ENCODE results near the gene C17orf114.

The C17orf114 gene

DNA sequence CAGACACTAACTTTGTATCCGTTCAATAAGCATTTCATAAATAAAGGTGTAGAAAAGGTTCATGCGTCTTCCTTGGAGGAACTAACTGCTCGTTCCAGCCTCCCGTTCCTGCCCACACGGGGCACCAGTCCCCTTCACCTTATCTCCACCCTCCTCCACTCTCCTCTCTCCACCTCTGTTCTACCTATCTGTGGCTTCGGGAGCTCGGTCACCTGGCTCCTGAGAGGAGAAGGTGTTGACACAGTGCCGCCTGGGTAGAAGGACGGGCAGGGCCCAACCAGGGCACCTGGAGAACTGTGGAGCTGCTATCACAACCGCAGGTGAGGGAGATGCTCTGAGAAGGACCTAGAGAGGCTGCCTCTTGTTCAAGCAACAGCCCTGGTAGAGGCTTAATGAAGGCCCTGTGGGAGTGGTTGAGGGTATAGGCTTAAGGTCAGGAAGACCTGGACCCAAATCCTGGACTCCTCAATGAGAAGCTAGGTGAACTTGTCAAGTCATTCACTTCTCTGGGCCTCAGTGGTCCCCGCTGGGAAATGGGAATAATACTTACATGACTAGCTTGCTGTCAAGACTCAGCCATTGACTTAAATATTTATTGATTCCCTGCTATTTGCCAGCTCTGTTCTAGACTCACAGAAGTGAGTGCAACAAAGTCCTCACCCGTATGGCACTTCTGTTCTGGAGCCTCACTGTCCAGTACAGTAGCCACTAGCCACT, 21.4 kb upstream of the C17orf114 start:
- DNase-seq (ENCODE audit: low read depth in 2 of 2) = no peak

DNA sequence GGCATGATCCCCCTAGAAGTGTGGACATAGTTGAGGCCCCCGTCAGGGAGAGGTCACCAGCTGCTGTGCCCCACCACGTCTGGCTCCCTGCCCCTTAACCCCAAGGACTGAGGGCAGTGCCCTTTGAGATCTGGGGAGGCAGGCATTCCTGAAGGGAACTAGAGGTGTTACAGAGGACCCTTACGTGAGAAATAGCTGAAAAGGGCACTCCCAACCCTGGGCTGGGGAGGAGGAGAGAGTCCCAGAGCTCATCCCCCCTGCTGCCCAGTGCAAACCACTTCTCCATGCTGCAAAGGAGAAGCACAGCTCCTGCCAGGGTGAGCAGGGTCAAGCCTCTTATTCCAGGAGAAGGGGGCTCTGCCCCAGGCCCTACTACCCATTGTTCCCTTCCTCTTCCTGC, 20.7 kb upstream of the C17orf114 start:
- DNase-seq (ENCODE audit: low read depth in 2 of 2) = no peak

DNA sequence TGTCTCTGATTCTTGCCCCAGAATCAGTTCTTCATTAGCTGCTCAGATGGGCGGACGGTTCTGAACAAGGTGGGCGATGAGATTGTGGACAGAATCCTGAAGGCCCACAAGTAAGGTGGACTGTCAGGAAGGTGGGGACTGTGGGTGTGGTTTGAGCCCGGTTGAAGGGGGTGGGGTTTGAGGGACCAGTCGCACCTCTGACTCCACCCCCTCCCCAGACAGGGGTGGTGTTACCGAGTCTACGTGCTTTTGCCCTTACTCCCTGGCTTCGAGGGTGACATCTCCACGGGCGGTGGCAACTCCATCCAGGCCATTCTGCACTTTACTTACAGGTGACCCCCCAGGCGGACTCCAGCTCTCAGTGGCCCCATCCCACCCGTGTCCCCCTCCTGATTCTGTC, 16.1 kb upstream of the C17orf114 start:
- no peak for DNase-seq (ENCODE audit: low read depth in 2 of 2)

DNA sequence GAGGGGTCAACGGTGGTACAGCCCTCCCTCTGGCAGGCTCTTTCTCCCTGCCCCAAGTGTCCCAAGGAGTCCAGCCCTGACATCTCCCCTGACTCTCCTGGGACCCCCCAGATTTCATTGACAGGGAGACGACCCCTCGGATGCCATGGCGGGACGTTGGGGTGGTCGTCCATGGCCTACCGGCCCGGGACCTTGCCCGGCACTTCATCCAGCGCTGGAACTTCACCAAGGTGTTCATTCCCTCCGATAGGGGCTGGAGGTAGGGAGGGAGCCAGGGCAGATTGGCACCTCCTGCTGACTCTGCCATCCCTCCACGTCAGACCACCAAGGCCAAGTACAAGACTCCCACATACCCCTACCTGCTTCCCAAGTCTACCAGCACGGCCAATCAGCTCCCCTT, 14.7 kb upstream of the C17orf114 start:
- DNase-seq (ENCODE audit: low read depth in 2 of 2) = no peak

GRCh38 chr17:4815043-4815675, 13.0 kb upstream of the C17orf114 start:
- no peak for DNase-seq (ENCODE audit: low read depth in 2 of 2)

GRCh38 chr17:4812690-4813089, 10.6 kb upstream of the C17orf114 start:
- no peak for DNase-seq (ENCODE audit: low read depth in 2 of 2)

DNA sequence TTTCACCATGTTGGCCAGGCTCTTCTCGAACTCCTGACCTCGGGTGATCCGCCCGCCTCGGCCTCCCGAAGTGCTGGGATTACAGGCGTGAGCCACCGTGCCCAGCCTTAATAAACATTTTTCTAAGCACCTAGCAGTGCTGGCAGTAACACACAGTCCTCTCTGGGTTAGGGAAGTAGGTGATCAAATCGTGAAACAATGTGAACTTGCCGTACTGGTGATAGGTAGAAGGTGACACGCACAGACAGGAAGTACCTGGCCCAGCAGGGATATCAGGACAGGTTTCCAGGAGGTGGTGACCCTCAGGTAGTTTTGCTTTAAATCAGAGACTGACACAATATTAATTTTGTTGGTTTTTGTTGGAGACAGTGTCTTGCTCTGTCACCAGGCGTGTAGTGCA, 9.3 kb upstream of the C17orf114 start:
- no peak for DNase-seq (ENCODE audit: low read depth in 2 of 2)

GRCh38 chr17:4810696-4811290, 8.7 kb upstream of the C17orf114 start:
- DNase-seq (ENCODE audit: low read depth in 2 of 2) = no peak

GRCh38 chr17:4808378-4808767, 6.2 kb upstream of the C17orf114 start:
- DNase-seq (ENCODE audit: low read depth in 2 of 2) = no peak

DNA sequence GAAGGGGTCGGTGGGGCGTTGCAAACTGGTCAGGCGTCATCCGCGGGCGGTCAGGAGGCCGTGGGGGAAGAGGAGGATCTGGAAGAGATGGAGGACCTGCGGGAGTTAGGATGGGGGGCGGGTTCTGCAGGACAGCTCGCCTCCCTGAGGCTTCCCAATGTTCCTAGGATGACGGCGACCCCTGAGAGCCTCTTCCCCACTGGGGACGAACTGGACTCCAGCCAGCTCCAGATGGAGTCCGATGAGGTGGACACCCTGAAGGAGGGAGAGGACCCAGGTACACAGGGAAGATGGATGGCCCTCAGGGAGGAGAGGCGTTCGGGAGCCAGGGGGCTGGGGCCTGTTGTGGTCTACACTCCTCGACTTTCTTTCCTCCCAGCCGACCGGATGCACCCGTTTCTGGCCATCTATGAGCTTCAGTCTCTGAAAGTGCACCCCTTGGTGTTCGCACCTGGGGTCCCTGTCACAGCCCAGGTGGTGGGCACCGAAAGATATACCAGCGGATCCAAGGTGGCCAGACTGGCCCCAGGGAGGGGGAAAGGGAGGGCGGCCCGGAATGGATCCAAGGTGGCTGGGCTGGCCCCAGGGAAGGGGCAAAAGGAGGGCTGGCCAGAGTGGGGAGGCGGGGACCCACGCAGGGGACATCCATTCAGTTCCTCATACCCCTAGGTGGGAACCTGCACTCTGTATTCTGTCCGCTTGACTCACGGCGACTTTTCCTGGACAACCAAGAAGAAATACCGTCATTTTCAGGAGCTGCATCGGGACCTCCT, 5.7 kb upstream of the C17orf114 start:
- DNase-seq (ENCODE audit: low read depth in 2 of 2) = no peak

DNA sequence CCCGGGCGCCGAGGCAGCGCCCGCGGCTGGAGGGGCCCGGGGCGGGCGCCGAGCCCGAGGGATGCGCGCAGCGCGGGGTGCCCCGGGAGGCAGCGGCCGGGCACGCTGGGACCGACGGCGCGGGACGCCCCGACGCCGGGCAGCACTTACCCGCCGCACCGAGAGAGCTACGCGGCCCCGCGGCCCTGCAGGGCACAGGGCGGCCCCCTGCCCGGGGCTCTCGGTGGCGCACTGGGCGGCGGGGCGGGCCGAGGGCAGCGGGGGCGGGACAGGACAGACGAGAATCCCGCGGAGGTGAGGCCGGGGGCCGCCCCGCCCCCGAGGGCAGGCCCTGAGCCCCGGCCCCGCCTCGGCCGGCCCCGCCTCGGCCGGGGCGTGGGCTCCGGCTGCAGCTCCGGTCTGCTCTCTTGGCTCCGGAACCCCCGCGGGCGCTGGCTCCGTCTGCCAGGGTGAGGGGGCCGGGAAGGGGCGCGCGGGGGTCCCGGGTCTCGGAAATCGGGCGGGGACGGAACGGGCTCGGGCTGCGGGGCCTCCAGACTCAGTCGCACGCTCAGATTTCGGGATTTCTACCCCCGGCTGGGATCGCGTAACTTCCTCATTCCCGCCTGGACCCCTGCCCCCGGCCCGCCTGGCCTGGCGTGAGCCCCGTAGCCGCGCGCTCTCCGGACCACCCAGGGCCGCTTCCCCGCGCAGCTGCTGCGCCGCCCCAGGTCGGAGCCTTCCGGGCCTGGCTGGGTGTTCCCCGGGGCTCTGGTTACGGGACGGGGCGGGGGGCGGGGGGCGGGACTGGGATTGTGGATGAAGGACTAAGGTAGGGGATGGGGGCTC, 4.9 kb upstream of the C17orf114 start, which contains the start of gene PLD2:
Gene PLD2 (plus strand): TSS at position 376 of the 828 bp plus-strand sequence. CDS start 621 bp downstream, outside the sequence.
- DNase-seq (ENCODE audit: low read depth in 2 of 2) = peak; percentile 57 to 69

- no peak for DNase-seq (ENCODE audit: low read depth in 2 of 2)
Measured at GRCh38 chr17:4806456-4806776, 4.3 kb upstream of the C17orf114 start.

- DNase-seq (ENCODE audit: low read depth in 2 of 2) = no peak
Measured at GRCh38 chr17:4800462-4801196, 1.5 kb downstream of the C17orf114 start.

DNA sequence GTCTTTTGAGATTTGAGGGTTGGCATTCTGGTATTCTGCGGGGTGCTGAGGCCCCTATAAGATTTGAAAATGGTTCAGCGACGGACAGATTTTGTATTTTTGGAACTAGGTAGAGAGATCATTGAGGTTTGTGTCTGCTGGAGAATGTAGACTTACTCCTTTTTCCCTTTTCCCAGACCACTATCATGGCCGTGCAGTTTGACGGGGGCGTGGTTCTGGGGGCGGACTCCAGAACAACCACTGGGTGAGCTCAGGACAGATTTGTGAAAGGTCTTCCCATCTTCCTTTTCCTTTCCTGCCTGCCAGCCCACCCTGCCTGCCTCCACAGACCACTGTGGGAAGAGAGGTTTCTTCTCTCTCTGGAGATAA, 5.6 kb downstream of the C17orf114 start:
- DNase-seq (ENCODE audit: low read depth in 2 of 2) = no peak

DNA sequence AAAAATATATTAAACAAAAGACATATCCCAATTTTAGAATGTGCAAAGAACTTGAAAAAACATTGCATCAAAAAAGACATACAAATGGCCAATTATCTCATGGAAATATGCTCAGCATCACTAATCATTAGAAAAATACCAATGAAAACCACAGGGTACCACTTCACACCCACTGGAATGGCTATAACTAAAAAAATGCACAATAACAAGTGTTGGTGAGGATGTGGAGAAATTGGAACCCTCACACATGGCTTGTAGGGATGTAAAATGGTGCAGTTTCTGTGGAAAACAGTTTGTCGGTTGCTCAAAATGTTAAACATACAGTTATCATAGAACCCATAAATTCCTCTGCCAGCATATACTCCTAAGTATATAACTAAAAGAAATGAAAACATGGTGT, 7.0 kb downstream of the C17orf114 start:
- DNase-seq (ENCODE audit: low read depth in 2 of 2) = no peak

DNA sequence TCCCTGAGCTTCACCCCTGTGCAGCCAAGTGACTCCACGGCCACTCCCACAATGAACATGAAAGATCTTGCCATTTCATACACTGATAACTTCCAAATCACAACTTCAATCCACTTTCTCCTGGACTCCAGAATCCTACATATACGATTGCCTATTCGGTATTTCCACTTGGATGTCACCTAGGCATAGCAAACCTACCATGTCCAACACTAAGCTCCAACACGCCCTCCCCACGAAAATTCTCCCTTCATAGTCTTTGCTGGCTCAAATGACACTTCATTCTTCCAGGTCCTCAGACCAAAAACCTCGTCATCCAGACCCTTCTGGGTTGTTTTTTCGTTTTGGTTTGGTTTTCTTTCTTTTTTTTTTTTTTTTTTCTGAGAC, 11.4 kb downstream of the C17orf114 start:
- DNase-seq (ENCODE audit: low read depth in 2 of 2) = no peak

DNA sequence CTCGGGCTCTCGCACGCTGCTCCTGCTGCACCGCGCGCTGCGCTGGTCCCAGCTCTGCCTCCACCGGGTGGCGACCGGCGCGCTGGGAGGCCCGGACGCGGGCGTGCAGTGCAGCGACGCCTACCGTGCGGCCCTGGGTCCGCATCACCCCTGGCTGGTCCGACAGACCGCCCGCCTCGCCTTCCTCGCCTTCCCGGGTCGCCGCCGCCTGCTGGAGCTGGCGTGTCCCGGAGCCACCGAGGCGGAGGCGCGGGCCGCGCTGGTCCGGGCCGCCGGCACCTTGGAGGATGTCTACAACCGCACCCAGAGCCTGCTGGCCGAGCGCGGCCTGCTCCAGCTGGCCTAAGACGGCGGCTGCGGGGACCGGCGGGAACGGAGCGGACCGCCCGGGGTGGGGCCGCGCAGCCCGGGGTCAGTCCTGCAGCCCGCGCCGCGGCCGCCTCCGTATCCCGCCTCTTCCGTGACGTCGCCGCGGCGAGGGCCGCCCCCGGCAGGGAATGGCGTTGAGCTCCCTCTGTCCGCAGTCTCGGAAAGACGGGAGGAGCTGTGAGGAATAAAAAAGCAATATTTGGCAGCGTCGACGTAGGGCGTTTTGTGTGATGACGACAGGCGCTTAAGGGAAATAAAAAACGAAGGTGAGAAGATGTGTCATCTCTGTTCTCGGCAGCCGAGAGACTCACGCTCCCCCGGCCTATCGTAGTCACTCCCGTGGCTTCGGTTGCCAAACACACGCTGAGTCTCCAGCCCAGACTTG, 12.0 kb downstream of the C17orf114 start:
- DNase-seq (ENCODE audit: low read depth in 2 of 2) = peak; percentile 58 to 61

GRCh38 chr17:4789701-4789950, 12.5 kb downstream of the C17orf114 start:
- DNase-seq (ENCODE audit: low read depth in 2 of 2) = no peak

DNA sequence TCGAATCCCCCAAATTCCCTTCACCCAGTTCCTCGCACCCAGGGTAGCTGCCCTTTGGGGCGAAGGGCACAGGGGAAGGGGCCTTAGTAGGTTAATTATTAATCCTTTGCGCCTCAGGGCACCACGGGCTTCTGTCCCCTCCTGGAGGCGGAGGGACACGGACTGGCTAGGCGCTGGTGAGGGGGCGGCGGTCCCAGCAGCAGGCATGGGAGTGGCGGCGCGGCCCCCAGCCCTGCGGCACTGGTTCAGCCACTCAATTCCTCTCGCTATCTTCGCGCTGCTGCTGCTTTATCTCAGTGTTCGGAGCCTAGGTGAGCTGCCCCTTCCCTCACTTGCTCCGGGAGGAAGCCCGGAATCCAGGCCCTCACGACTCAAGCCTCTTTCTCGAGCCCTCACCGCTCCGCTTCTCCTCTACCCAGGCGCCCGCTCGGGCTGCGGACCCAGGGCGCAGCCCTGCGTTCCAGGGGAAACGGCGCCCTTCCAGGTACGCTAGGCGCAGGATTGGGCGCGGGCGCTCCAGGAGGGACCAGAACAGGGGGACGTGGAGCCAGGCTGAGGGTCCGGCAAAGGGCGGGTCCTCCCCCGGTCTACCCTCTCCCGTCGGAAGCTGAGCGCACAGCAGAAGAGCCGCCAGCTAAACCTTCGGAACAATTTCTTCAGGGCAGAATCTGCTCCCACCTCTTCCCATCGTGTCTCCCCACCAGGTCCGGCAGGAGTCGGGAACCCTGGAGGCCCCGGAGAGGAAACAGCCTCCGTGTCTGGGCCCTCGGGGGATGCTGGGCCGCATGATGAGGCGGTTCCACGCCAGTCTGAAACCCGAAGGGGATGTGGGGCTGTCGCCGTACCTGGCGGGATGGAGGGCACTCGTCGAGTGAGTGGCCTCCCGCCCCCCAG, 13.1 kb downstream of the C17orf114 start, which contains the start of gene GLTPD2:
Gene GLTPD2 (plus strand): TSS at position 158 of the 894 bp plus-strand sequence. CDS start 48 bp downstream, at position 206.
- no peak for DNase-seq (ENCODE audit: low read depth in 2 of 2)

All from stimulated activated CD8-positive, alpha-beta memory T cell treated with anti-CD3 and anti-CD28 coated beads, Interleukin-7, amount 100 ng/mL, for 1 hour (primary cell).